ENCODE data around the gene CUBN. TPM values are rescaled to one million over a fixed set of nuclear protein-coding genes. Genes with fewer than 3 reads are reported as not detected.
"Not testable (repeated sequence)": the region's sequence is repeated elsewhere in the genome, so short reads cannot be mapped to it uniquely, and the experiment has no call there.

The CUBN gene
- total RNA-seq, 1 donor from 2014 or later: 0.92 TPM

- no peak for DNase-seq (ENCODE audit: low spot score)
Measured at GRCh38 chr10:16870331-16870730, 259.3 kb downstream of the CUBN start.

DNA sequence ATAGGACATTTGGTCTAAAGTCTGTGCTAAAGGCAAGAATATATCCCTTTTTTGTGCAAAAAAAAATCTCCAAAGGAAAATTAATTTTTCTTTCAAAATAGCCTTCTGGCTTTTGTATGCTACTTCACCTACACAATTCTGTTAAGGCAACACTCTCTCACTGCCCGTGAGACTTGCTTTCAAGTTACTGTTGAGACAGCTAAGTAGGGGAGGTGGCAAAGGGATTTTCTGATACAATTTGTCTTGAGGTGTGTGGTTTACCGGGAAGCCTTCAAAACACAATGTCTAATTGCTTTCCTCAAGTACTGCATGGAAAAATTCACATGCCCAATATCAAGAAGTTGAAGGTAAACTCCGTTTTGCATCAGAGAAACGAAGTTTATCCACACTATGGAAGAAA lies 261.6 kb downstream of the CUBN start:
- no peak for DNase-seq (ENCODE audit: low spot score)

DNA sequence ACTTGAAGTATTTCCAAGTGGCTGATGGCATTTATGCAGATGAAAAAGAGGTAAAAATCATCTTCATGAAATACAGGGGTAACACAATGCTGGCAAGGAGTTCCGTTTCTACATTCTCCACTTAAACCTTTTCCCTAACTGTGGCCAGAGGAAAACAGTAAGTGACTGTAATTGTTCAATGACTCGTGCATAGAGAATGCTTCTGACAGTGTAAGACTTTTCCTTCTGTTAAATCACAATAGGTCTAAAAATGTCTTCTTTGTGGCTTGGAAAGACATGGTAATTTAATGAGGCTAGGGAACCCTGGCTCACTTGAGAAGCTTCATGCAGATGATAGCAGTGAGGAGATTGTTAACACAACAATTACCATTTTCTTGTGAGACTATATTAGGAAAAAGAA lies 262.1 kb downstream of the CUBN start:
- DNase-seq (ENCODE audit: low spot score): no peak

- no peak for DNase-seq (ENCODE audit: low spot score)
Measured at GRCh38 chr10:16866541-16867275, 262.9 kb downstream of the CUBN start.

DNA sequence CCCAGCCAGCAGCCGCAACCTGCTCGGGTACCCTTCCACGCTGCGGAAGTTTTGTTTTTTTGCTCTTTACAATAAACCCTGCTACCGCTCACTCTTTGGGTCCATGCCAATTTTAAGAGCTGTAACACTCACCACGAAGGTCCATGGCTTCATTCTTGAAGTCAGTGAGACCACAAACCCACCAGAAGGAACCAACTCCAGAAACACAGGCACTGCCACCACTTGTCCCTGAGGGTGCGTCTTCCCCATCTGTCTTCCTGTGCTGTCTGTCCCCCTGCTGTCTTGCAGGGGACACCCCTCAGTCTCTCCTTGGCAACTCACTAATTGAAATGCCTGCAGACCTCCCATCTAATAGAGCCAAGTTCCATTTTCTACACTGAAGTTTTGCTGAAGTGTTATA lies 263.8 kb downstream of the CUBN start:
- no peak for DNase-seq (ENCODE audit: low spot score)

- no peak for DNase-seq (ENCODE audit: low spot score)
Measured at GRCh38 chr10:16863766-16864165, 265.8 kb downstream of the CUBN start.

GRCh38 chr10:16857419-16857818 lies 272.2 kb downstream of the CUBN start:
- DNase-seq (ENCODE audit: low spot score): no peak

DNA sequence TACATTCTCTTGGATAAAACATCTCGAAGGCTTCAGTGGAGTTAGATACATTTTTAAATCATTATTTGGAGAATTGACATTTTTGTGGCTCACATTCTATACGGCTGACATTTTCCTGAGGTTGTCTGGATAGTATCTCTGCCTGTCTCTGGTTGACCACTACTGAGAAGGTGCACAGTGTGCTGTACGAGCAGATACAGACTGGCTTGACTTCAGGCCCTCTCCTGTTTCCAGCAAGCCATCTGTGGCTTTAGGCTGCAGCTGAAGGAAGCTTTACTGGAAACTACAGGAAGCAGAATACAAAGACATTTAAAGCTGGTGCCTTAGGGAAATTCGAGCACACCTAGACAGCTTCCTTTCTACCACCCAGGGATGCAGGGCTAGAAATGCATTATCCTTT lies 273.0 kb downstream of the CUBN start:
- no peak for DNase-seq (ENCODE audit: low spot score)

GRCh38 chr10:16856092-16856491 lies 273.5 kb downstream of the CUBN start:
- DNase-seq (ENCODE audit: low spot score): no peak

GRCh38 chr10:16854623-16855022 lies 275.0 kb downstream of the CUBN start:
- DNase-seq (ENCODE audit: low spot score): no peak

DNA sequence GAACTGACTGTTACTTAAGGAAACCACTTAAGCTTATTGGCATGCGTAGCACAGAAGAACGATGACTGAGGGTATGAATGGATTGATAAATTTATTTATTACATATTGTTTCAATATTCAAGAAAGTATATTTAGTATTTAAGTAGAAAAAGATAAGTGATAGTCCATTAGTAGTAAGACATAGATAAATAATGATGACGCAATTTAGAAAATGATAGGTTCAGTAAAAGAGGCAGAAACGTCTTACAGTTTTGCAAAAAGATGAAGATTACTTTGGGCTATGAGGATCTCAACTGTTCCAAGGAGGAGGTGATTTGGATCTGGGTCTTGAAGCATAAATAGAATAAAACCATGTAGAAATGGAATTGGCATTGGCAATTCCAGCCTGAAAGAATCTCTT lies 275.8 kb downstream of the CUBN start:
- DNase-seq (ENCODE audit: low spot score): no peak

GRCh38 chr10:16853201-16853600 lies 276.4 kb downstream of the CUBN start:
- DNase-seq (ENCODE audit: low spot score): no peak

- no peak for DNase-seq (ENCODE audit: low spot score)
Measured at GRCh38 chr10:16852624-16853023, 277.0 kb downstream of the CUBN start.

DNA sequence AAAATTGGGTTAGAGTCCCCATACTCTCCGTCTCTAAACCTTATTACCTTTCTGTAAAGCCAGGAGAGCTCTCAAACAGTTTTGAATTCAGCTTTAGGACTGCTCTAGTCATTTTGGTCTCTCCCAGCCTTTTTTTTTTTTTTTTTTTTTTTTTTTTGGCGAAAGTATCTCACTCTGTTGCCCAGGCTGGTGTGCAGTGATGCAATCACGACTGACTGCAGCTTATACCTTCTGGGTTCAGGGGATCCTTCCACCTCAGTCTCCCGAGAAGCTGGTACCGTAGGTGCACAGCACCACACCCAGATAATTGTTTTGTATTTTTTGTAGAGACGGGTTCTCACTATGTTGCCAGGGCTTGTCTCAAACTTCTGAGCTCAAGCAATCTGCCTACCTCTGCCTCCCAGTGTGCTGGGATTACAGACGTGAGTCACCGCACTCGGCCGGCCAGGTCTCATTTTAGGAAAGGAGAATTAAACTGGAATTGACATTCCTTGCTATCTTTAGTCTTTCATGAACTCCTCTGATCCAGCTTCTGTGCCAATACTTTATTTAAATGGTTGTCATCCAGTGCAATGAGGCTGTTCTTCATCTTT lies 281.0 kb downstream of the CUBN start:
- DNase-seq (ENCODE audit: low spot score): no peak

DNA sequence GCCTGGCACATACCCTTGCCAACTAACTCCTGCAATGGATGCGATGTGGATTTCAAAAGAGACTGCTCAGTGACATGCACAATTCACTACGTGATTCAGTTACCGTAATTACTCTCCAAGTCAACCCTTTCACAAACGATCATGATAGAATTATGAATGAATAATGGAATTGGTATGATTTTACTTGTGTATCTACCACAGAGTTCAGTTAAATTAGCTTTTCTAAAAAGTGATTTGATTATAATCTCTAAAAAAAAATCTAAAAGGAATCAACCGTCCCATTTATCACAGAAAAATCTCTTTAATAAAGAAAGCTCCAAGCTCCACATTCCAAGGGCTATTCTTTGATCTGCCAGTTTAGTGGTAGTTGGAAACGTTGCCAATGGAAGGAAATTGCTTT lies 282.0 kb downstream of the CUBN start:
- no peak for DNase-seq (ENCODE audit: low spot score)

- DNase-seq (ENCODE audit: low spot score): no peak
Measured at GRCh38 chr10:16845248-16845647, 284.4 kb downstream of the CUBN start.

DNA sequence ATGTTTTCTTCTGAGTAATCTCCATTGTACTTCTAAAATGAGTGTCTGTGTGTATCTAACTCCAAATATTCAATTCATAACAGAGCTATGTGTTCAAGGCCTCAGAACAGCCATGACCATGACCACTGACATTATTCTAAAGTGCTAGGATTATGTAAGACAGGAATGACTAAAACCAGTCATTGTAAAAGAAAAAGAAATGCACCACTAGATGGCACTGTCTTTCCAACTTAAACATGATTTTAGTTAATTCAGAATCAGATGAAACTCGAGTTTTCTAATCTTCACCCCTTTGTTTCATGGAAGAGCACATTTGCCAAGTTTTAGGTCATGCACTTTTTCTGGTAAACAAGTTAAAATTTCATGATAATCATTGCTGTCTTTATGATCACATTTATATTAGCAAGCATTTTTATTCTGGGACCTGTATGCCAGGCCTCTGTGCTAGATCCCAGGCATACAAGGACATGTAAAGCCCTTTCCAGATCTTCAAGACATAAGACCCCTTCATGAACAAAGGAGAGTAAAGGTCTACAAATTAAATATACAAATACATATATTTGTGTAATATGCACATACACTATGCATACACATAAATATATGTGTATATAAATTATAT lies 286.2 kb downstream of the CUBN start:
- DNase-seq (ENCODE audit: low spot score): no peak

- no peak for DNase-seq (ENCODE audit: low spot score)
Measured at GRCh38 chr10:16835228-16835627, 294.4 kb downstream of the CUBN start.

GRCh38 chr10:16832351-16833080 lies 297.1 kb downstream of the CUBN start:
- DNase-seq (ENCODE audit: low spot score): peak; percentile 52

DNA sequence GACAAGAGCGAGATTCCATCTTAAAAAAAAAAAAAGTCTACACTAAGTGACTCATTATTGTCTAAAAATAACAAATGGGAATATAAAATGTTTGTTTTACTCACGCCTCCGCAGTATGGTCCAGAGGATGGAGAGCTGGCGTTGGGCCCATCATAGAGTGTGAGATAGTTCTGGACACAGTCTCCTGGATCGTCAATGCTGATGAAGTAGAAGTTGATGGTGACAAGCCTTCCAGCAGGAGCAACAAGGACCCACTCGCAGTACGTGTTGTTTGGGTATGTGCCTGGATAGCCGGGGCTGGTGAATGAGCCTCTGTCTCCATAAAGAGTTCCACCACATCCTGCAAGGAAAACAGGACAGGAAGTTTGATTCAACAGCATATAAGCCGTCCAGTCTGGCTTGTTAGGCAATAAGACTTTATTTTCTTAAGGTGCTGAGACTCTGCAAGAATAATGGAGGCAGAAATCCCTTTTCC lies 300.9 kb downstream of the CUBN start:
- DNase-seq (ENCODE audit: low spot score): no peak

GRCh38 chr10:16828114-16828568 lies 301.5 kb downstream of the CUBN start:
- peak; percentile 74 for DNase-seq (ENCODE audit: low spot score)

DNA sequence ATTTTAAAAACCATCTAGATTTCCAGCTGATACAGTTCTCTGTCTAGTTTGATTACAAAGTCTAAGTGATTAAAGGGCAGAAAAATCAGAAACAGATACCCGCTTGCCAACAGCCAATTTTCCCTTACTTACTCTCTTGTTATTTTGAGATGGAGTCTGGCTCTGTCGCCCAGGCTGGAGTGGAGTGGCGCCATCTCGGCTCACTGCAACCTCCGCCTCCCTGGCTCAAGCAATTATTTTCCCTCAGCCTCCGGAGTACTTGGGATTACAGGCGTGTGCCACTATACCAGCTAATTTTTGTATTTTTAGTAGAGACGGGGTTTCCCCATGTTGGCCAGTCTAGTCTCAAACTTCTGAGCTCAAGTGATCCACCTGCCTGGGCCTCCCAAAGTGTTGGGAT lies 302.1 kb downstream of the CUBN start:
- not testable (repeated sequence) for DNase-seq (ENCODE audit: low spot score)

All from mucosa of gallbladder (tissue), 1 donor.